LNCAP (cell line): Measurements from ENCODE around the gene SBNO2.

Experiments used
- TF ChIP-seq, protein P1 (sequence below): fragments of 450-650 bp; IDR thresholded peaks from 2 replicates; pipeline ENCODE4 v1.5.1; 2017; ENCODE audit warnings: mild to moderate bottlenecking

Gene SBNO2

DNA sequence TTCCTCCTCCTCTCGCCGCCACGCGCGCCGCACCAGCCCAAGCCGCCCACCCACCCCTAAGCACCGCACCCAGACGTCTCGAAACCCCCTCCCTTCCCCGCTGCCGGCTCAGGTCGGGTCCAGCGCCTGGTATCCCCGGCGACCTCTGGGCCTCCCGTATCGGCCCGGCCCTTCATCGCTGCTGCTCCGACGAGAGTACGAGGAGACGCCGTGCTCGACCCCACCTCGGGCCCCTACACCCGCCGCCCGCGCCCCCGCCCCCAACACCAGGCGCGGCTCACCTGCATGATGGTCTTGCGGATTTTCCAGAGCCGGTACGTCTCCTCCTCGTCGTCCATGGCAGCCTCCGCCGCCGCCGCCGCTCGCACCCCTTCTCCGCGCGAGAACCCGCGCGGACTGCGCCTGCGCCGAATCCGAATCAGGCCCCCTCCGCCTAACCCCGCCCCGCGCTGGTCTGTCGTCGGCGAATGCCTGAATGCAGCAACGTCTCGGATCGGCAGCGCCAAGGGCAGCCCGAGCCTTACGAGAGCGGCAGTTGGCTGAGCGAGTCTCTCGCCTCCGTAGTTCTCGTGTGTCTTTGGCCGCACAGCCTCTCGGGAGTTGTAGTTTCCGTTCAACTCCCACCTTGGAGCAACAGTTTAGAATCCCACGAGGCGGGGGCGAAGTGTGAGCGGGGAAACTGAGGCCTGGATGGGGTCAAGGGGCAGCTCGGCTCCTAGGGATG lies 78.9 kb downstream of the SBNO2 start, which contains the start of gene POLR2E:
TSS of gene POLR2E (minus strand) at position 398 of the 724 bp plus-strand sequence. CDS start at position 338, 60 bp downstream.
- TF ChIP-seq, protein P1, sequence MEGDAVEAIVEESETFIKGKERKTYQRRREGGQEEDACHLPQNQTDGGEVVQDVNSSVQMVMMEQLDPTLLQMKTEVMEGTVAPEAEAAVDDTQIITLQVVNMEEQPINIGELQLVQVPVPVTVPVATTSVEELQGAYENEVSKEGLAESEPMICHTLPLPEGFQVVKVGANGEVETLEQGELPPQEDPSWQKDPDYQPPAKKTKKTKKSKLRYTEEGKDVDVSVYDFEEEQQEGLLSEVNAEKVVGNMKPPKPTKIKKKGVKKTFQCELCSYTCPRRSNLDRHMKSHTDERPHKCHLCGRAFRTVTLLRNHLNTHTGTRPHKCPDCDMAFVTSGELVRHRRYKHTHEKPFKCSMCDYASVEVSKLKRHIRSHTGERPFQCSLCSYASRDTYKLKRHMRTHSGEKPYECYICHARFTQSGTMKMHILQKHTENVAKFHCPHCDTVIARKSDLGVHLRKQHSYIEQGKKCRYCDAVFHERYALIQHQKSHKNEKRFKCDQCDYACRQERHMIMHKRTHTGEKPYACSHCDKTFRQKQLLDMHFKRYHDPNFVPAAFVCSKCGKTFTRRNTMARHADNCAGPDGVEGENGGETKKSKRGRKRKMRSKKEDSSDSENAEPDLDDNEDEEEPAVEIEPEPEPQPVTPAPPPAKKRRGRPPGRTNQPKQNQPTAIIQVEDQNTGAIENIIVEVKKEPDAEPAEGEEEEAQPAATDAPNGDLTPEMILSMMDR, result no peak

DNA sequence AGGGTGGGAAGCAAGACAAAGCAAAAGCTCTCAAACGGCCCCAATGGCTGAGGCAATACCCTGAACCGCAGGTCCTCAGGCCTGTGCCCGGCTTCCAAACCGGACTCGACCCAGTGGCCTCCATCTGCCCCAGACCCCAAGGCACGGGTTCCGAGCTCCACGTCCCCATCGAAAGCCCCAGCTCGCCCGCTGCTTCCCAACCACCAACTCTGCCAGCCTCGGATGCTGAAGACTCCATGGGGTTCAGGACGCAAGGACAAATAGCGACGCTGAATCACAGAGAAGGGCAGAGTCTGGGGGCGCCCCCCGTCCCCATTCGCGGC lies 79.5 kb downstream of the SBNO2 start:
- TF ChIP-seq, protein P1, result no peak

DNA sequence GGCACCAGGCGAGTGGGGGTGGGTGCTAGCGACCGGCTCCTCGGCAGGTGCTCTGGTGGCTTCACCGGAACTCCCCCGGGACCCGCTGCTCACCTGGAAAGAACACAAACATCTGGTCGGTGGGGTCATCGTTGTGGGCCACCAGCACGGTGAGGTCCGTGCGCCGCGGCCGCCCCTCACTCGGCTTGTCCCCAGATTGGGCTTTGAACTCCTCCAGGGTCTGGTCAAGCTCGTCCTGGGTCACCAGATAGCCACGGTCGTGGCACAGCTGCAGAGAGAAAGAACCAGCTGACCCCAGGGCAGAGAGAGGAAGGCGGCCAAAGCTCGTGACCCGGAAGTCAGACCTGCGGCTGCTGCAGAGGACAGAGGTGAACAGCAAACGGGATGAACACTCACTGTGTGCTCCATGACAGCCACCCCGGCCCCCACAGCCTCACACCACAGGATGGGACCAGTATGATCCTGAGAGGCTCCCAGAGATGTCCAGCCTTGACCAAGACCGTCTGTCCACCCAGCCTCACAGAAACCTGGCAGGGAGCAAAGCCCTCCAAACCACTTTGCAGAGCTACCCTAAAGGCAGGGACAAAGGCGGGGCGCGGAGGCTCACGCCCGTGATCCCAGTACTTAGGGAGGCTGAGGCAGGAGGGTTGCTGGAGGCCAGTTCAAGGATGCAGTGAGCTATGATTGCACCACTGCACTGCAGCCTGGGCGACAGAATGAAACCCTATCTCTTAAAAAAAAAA lies 80.1 kb downstream of the SBNO2 start:
- TF ChIP-seq, protein P1, result no peak

DNA sequence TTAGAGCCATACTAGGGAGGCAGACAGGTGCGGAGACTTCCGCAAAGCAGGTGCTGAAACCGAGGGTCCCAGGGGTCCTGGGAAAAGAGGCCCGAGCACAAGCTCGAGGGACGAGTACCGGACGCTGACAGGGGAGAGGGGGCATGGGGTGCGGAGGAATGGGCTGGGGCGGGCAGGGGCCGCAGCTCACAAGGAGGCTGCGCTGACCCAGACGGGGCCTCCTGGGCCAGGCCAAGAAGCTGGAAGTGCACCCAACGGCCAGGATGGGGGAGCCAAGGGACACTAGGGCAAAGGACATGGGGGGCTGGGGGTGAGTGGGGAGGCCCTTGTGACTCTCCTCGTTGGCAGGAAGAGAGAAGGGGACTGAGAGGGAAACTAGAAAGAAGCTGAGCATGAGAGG lies 80.7 kb downstream of the SBNO2 start:
- TF ChIP-seq, protein P1, result no peak

DNA sequence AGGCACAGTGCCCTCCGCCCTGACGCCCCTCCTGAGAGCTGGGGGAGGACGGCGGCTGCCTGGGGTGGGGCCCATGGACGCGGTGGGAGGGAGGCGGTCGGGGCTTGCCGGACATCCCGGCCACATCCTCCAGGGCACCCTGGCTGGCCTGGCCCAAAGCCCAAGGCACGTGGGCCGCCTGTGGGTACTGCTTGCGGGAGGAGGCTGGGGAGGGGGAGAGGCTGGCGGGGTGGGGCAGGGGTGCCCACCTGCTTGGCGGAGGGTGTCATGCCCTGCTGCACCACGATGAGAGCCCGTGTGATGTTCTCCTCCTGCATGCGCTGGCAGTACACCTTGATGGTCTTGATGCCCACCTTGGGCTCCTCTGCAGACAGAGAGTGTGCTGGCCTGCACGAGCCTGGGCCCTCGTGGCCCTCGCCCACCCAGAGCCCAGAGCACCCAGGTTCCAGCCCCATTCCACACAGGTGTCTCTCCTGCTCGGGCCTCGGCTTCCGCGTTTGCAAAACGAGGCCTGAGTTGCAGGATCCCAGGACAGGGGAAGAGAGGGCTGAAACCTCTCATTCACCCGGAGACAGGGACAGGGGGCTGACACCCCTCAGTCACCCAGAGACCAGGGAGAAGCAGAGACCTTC lies 82.4 kb downstream of the SBNO2 start:
- TF ChIP-seq, protein P1, result no peak

DNA sequence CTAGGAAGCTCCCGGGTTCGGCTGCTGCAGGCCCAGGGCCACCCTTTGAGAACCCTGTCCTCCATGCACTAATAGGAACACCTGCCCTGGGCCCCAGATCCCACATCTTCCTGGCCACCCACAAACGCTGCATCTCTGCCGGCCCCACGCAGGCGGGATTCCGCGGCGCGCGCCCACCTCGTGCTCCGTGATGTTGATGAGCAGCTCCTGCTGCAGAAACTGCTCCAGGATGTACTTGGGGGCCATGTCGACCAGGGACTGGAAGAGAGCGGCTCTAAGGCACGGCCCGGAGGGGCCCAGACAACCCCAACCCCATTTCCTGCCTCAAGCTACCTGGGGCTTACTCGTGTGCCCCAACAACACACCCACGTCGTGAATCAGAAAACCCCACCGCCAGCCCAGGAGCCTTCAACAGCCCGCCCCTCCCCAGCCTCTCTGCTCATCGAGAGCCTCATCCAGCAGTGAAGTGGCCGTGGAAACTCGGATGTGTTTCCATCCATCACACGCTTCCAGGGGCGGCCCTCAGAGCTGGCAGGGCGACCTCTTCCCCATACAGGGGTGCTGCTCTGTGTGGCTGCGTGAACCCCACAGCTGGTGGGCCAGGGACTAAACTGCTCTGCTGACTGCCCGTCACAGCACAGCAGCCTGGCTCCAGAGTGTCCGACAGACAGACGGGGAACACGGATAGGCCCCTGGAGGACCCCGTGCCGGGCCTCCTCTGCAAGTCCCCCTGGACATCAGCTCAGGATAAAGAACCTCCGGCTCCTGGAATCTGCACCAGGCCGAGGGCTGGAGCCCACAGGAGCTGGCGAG lies 83.1 kb downstream of the SBNO2 start:
- TF ChIP-seq, protein P1, result no peak

DNA sequence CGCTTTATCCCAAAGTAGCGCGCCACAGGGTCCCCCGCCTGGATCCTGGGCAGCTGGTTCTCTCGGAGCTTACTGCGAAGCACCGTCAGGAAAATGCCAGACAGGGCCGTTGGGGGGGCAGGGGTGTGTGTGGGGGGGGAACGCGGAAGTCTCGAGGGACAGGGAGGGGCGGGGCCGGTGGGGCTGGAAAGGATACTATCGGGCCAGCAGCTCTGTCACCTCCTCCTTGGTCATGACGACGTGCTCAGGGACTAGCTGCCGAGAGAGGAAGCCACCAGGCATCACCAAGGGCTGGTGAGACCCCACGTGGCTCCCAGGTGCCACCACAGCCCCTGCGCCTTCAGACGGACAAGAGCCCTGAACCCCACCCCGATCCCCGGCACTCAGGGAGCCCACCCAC lies 84.2 kb downstream of the SBNO2 start:
- TF ChIP-seq, protein P1, result no peak
